Gastroesophageal sphincter (tissue), 4 donors: ENCODE data around the gene HEPACAM2. TPM values are rescaled to one million over a fixed set of nuclear protein-coding genes. Genes with fewer than 3 reads are reported as not detected.

Experiments
- ATAC-seq: fragments of 150-250 bp; one replicate; pipeline ENCODE4 v1.9.1; 2016; ENCODE audit warnings: mild to moderate bottlenecking, moderate library complexity
- H3K27ac ChIP-seq, 4 donors: fragments of 200-600 bp; sonication (generic) in 3 of 4; 1 replicate in 3 of 4; 2 replicates in 1 of 4; pipeline ENCODE4 v1.5.1; 2016 to 2019
- H3K27me3 ChIP-seq: fragments of 200-600 bp; sonication (generic); one replicate; pipeline ENCODE4 v1.5.1; 2019
- H3K36me3 ChIP-seq, 2 donors: fragments of 200-600 bp; sonication (generic); one replicate each; pipeline ENCODE4 v1.5.1; 2019; ENCODE audit warnings: control low read depth in 1 of 2
- H3K4me1 ChIP-seq, 3 donors: fragments of 200-600 bp; sonication (generic); 1 replicate in 2 of 3; 2 replicates in 1 of 3; pipeline ENCODE4 v1.5.1; 2016 to 2019; ENCODE audit warnings: control low read depth in 2 of 3
- H3K4me3 ChIP-seq, 2 donors: fragments of 200-600 bp; sonication (generic); one replicate each; pipeline ENCODE4 v1.5.1; 2019; ENCODE audit warnings: mild to moderate bottlenecking in 1 of 2, moderate library complexity in 1 of 2
- H3K9me3 ChIP-seq, 3 donors: fragments of 200-600 bp; sonication (generic); one replicate each; pipeline ENCODE4 v1.5.1; 2017 to 2019; ENCODE audit warnings: control low read depth in 2 of 3
- EP300 ChIP-seq: sonication (generic); formaldehyde crosslinking; IDR thresholded peaks from one replicate; pipeline ENCODE4 v1.6.1; 2017; ENCODE audit warnings: antibody characterized with exemption, mild to moderate bottlenecking
- POLR2A ChIP-seq, 2 donors: fragments of 450-650 bp; IDR thresholded peaks; one replicate each; pipeline ENCODE4 v1.6.1; 2017; ENCODE audit warnings: antibody characterized with exemption in 2 of 2, mild to moderate bottlenecking in 2 of 2, moderate library complexity in 1 of 2
- POLR2AphosphoS5 ChIP-seq: sonication (generic); formaldehyde crosslinking; IDR thresholded peaks from one replicate; pipeline ENCODE4 v1.6.1; 2017; ENCODE audit warnings: antibody characterized with exemption
- WGBS, 2 donors: methylation state at CpG; one replicate each; pipeline ENCODE4 v1.1.5; 2018; ENCODE audit warnings: low coverage in 1 of 2; 5-methylcytosine and 5-hydroxymethylcytosine counted together
- total RNA-seq, 4 donors: library from RNA; depleted of rRNA; stranded (reverse); fragments of >200 nt; gene quantifications; one replicate each; pipeline ENCODE4 v1.1.0, GENCODE V29; 2016
- TF ChIP-seq, protein P1 (sequence below), 4 experiments: fragments of 200-600 bp in 2 of 4; fragments of 450-650 bp in 2 of 4; sonication (generic) in 1 of 4; IDR thresholded peaks; one replicate each; pipeline ENCODE4 v1.5.1; 2017 to 2019; ENCODE audit warnings: antibody characterized with exemption in 4 of 4, mild to moderate bottlenecking in 2 of 4, moderate library complexity in 2 of 4

The HEPACAM2 gene
- total RNA-seq, 4 donors from 2014 or later: not detected

DNA sequence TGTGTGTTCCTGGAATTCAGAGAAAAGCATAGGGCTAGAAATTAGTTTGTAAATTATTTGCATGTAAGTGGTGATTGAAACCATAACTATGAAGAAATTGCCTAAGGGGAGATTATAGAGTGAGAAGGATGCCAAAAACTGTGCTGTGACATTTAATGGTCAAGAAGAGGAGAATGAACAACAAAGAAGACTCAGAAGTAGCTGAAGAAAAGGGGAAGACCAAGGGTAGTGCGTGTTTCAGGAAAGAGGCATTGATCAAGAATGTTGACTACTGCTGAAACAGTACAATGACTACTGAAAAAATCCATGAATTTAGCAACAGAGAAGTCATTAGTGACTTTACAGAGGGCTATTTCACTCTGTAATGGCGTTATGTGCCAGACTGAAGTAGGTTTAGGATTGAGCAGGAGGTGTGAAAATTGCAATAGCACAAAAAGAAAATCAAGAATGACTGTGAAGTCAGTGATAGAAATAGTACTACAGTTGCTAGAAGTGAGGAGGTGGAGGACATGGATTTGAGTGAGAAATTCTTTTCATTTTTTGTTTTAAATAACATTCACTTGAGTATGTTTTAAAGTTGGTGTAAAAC is 49.2 kb downstream of the HEPACAM2 start:
- Histone ChIP-seq H3K4me3 (no peak overlapping the region), H3K27ac (no peak overlapping the region), H3K4me1 (no peaks in the 10 kb centered on the region), H3K27me3 (peaks cover 12% of the 10 kb centered on the region), H3K36me3 (no peaks in the 10 kb centered on the region), H3K9me3 (peaks cover 0 to 4% (median 0%) of the 10 kb centered on the region in 3 donors)
- no peak for TF ChIP-seq POLR2A (IDR thresholded peaks at IDR 0.05)
- WGBS, 2 donors: 54 to 61% methylated on average over 2 of the region's 2 CpGs
- ATAC-seq: no peak

DNA sequence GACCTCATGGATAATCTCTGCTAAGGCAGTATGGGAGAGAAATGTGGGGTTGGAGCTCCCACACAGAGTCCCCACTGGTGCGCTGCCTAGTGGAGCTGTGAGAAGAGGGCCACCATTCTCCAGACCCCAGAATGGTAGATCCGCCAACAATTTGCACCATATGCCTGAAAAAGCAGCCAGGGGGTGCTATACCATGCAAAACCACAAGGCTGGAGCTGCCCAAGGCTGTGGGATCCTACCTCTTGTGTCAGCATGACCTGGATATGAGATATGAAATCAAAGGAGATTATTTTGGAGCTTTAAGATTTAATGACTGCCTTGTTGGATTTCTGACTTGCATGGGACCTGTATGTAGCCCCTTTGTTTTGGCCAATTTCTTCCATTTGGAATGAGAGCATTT is 51.0 kb downstream of the HEPACAM2 start:
- H3K36me3 ChIP-seq: no peaks in the 10 kb centered on the region
- no peak overlapping the region for H3K4me3 ChIP-seq
- H3K27ac ChIP-seq: no peak overlapping the region
- H3K27me3 ChIP-seq: peaks cover 12% of the 10 kb centered on the region
- TF ChIP-seq POLR2A (IDR thresholded peaks at IDR 0.05) (no peak), EP300 (no peak), POLR2AphosphoS5 (no peak)
- TF ChIP-seq, protein P1, sequence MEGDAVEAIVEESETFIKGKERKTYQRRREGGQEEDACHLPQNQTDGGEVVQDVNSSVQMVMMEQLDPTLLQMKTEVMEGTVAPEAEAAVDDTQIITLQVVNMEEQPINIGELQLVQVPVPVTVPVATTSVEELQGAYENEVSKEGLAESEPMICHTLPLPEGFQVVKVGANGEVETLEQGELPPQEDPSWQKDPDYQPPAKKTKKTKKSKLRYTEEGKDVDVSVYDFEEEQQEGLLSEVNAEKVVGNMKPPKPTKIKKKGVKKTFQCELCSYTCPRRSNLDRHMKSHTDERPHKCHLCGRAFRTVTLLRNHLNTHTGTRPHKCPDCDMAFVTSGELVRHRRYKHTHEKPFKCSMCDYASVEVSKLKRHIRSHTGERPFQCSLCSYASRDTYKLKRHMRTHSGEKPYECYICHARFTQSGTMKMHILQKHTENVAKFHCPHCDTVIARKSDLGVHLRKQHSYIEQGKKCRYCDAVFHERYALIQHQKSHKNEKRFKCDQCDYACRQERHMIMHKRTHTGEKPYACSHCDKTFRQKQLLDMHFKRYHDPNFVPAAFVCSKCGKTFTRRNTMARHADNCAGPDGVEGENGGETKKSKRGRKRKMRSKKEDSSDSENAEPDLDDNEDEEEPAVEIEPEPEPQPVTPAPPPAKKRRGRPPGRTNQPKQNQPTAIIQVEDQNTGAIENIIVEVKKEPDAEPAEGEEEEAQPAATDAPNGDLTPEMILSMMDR (IDR thresholded peaks at IDR 0.05): no peak
- 79% methylated on average over 2 of the region's 2 CpGs; no CpG with 5 or more reads in 1 of the 2 donors for WGBS, 2 donors
- no peak for ATAC-seq
- no peaks in the 10 kb centered on the region for H3K4me1 ChIP-seq
- H3K9me3 ChIP-seq: peaks cover 0 to 23% (median 0%) of the 10 kb centered on the region in 3 donors

DNA sequence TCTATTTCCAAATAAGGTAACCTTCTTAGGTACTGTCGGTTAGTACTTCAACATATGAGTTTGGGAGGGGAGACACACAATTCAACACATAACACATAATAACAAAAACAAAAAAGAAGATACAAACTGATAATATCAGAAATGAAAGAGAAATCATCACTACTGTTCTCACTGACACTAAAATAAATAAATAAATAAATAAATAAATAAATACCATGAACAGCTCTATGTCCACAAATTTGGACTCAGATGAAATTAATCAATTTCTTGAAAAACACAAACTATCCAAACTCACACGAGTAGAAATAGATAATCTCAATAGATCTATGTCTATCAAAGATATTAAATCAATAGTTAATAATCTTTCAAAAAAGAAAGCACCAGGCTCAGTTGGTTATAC is 53.6 kb downstream of the HEPACAM2 start:
- Histone ChIP-seq H3K27ac (no peak overlapping the region), H3K9me3 (peaks cover 0 to 35% (median 0%) of the 10 kb centered on the region in 3 donors), H3K36me3 (no peaks in the 10 kb centered on the region), H3K4me3 (no peak overlapping the region), H3K27me3 (peaks cover 12% of the 10 kb centered on the region), H3K4me1 (no peaks in the 10 kb centered on the region)
- TF ChIP-seq POLR2AphosphoS5: no peak
- no peak for TF ChIP-seq POLR2A (IDR thresholded peaks at IDR 0.05)
- TF ChIP-seq EP300: no peak
- TF ChIP-seq, protein P1 (IDR thresholded peaks at IDR 0.05): no peak
- whole genome bisulfite sequencing, 2 donors: 55 to 74% methylated on average over 2 of the region's 2 CpGs
- ATAC-seq: no peak

DNA sequence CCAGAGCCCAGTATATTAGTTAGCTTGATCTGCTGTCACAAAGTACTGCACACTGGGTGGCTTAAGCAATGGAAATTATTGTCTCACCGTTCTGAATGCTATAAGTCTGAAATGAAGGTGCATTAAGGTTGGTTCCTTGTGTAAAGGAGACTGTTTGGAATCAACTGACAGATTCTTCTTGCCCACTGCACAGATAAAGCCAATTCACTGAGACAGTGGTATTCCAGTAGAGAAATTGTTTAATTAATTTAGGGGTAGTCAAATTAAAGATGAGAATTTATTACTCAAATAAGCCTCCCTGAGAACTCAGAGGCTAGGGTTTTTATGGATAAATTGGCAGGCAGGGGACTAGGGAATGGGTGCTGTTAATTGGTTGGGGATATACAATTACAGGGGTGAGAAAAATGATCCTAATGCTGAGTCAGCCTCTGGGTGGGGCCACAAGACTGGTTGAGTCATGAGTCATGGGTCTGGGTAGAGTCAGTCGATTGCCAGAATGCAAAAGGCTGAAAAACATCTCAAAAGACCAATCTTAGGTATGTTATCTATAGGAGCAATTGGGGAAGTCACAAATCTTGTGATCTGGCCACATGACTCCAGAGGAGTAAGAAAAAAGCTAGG is 54.6 kb downstream of the HEPACAM2 start:
- Histone ChIP-seq H3K4me3 (no peak overlapping the region), H3K9me3 (peaks cover 0 to 35% (median 0%) of the 10 kb centered on the region in 3 donors), H3K36me3 (no peaks in the 10 kb centered on the region), H3K4me1 (no peaks in the 10 kb centered on the region), H3K27me3 (peaks cover 12% of the 10 kb centered on the region), H3K27ac (no peak overlapping the region)
- no peak for ATAC-seq
- no peak for TF ChIP-seq POLR2AphosphoS5
- TF ChIP-seq POLR2A (IDR thresholded peaks at IDR 0.05): no peak
- TF ChIP-seq, protein P1 (IDR thresholded peaks at IDR 0.05): no peak
- TF ChIP-seq EP300: no peak
- WGBS, 2 donors: 50 to 60% methylated on average over 2 of the region's 2 CpGs

DNA sequence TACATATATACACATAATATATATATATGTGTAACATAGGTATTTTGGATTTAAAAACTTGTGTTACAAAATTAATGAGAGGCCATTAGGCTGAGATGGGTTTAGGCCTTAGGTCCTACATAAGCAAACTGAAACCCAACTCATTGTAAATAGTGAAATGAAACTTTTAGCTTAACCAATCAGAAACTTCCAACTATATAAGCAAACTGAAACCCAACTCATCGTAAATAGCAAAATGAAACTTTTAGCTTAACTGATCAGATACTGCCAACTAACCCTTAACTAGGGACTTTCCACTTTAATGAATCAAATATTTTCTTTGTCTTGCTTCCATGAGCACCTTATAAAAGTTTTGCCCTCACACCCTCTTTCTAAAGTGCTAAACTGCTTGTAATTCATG is 60.8 kb downstream of the HEPACAM2 start:
- WGBS, 2 donors: 40 to 64% methylated on average over 1 of the region's 1 CpG
- H3K36me3 ChIP-seq: no peaks in the 10 kb centered on the region
- H3K4me1 ChIP-seq: no peaks in the 10 kb centered on the region
- no peak for ATAC-seq
- no peaks in the 10 kb centered on the region for H3K27me3 ChIP-seq
- H3K27ac ChIP-seq: no peak overlapping the region
- H3K9me3 ChIP-seq: peaks cover 0 to 14% (median 0%) of the 10 kb centered on the region in 3 donors
- TF ChIP-seq POLR2AphosphoS5: no peak
- TF ChIP-seq EP300: no peak
- no peak for TF ChIP-seq POLR2A (IDR thresholded peaks at IDR 0.05)
- TF ChIP-seq, protein P1 (IDR thresholded peaks at IDR 0.05): no peak
- H3K4me3 ChIP-seq: no peak overlapping the region
